ENCODE measurements around the gene PCBP2.
A peak's percentile ranks its signal among the peaks of the same experiment; 100 is the strongest.

The PCBP2 gene

DNA sequence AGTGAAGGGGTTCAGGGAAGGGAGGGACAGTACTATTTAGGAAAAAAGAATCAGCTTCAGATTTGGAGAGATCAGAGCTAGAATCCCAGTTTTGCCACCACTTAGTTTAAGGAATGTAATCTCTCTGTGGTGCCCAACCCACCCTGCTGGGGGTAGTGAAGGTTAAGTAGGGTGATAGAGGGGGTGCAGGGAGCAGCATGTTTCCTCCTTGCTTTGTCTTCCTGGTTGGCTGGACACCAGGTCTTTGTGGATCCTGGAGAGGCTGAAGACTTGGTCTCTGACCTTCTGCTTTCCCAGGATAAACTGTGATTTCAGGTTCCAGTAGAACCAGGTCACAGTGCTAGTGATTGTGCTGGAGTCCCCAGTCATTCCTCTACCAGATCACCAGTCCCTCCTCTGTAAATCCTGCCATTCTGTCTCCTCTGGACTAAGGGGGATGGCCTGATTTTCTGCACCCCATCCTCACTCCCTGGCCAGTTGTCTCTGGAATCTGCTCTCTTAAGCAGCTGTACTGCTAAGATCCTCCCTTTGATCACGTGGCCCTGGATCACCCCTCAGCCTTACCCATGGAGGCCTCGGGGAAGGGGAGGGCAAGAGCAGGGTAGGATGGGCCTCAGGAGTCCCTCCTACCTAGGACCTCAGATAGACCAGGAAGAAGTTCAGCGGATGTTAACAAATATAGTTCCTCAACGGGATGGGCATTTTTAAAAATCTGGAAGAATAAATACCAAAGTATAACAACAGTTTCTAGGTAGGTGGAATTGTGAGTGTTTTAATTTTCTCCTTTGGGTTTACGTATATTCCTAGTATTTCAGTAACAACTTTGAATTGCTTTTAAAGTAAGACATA, 44.2 kb downstream of the PCBP2 start:
- no peak for DNase-seq

DNA sequence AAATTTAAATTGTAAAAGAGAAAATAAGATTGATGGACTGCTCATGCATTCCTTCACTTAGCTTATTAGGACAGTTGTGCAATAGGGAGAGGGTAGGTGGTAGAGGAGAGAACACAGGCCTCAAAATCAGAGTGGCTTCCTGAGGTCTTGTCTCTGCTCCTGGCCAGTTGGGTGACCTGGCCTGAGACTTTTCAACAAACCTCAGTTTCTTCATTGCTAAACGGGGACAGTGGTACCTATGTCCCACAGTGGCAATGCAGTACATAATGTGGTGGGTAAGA, 44.8 kb downstream of the PCBP2 start:
- no peak for DNase-seq

GRCh38 chr12:53497461-53497860, 45.6 kb downstream of the PCBP2 start:
- DNase-seq = no peak

GRCh38 chr12:53498235-53498630, 46.3 kb downstream of the PCBP2 start:
- no peak for DNase-seq

- DNase-seq = no peak
These were observed 47.6 kb downstream of the PCBP2 start, which contains the start of gene MAP3K12 for GRCh38 chr12:53499266-53500141. MAP3K12 (minus strand) TSS chr12:53499458; CDS start chr12:53487391, 12,067 bp downstream.

DNA sequence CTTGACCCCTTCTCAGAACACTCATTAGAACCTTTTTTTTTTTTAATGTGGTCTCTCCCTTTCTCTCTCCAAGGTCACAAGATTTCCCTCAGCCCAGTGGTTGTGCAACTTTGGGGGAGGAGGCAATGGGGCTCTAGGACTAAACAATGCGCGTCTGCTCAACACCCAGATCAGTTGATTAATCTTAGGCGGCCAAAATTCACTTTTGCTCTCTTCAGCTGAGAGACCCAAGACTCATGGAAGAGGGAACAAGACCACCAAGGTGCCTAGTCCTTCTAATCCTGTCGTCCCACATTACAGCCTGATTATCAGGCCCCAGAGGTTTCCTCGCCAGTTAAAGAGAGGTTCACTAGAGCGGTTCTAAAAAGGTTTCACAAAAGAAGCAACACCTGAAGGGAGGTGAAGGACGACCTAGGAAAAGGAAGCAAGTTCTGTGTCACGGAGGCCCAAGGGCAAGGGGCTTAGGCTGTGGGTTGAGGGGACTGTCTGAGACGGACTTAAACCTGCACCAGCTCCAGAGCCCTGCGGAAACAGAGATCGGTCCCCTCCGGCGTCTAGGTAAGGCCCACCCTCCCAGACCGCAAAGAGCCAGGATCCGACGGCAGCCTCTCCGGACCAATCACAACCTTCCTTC, 48.4 kb downstream of the PCBP2 start:
- no peak for DNase-seq

GRCh38 chr12:53500776-53501614, 49.1 kb downstream of the PCBP2 start, which contains the start of gene TARBP2:
TARBP2 (plus strand) TSS chr12:53501283; CDS start chr12:53501409, 126 bp downstream.
- DNase-seq = peak; percentile 98

GRCh38 chr12:53501615-53502181, 49.8 kb downstream of the PCBP2 start:
- DNase-seq = no peak

DNA sequence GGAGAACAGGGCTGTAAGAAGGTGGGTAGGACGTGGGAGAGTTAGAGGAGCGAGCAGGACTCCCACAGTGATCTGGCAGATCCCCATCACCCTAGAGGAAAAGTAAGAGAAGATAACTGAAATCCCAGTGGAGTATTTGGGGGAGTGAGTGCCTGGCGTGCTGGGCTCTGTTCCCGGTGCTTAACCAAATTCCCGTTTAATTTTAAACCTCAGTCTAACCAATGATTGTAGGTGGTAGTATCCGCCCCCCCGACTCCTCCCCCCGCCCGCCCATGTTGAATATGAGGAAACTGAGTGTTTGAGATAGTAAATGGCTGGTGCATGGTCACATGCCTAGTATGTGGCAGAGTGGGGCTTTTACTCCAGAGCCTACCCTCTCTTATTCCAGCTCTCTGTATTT, 50.4 kb downstream of the PCBP2 start:
- DNase-seq = no peak

DNA sequence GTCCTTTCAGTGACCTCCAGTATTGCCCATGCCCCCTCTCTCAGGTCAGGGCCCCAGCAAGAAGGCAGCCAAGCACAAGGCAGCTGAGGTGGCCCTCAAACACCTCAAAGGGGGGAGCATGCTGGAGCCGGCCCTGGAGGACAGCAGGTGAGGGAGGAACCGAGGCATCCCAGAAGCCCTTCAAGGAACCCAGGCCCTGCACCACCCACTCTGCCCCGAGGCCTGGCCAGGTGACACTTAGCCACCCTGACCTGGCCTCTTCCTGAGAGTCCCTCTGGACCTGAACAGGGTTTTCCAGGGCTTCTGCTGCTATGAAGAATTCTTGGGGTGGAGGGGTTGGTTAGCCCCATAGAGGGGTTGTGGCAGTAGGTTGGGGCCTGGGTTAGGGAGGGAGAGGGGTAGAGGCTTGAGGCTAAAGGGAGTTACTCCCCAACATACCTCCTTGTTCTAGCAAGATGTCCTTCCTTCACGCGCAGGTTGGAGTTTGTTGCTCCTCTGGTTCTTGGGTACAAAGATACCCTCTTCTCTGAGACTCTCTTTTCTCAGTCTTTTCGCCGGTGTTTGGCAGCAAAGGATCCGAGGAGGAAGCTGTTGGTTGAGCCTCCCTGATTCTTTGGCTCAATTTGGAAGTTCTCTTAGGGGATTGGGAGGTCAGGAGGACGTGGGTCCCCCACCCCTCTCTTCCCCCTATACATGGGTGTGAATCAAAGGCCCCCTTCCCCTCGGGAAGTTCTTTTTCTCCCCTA, 51.3 kb downstream of the PCBP2 start:
- DNase-seq = no peak

DNA sequence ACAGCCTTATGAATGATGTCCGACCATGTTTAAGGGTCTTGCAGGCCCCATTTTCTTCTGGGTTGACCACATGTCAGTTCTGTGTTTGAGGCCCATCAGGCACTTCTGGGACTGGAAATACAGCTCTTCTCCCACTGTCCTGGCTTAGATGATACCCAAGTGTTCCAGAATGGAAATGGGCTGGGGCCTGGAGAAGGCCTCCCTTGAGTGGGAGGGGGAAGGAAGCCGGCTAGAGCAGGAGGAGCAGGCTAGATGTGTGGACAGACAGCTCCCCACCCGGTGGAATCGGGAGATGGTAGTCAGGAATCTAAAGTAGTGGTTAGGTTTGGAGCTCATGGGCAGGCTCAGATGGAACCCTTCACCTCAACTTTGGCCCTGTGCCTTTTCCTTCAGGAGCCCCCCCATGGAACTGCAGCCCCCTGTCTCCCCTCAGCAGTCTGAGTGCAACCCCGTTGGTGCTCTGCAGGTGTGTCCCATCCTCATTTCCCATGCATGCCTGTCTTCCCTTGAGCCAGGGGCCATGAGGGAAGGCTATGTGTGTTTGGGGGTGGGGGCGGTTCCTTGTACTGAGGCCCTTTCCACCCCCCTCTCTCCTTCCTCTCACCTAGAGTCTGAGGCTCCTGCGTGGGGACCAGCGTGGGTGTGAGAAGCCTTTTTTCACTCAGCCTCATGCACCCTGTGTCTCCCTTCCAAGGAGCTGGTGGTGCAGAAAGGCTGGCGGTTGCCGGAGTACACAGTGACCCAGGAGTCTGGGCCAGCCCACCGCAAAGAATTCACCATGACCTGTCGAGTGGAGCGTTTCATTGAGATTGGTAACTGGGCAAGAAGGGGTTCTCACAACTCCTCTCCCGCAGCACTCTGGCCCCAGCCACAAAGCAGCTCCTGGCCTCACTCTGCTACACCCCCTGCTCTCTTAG, 52.4 kb downstream of the PCBP2 start:
- no peak for DNase-seq

DNA sequence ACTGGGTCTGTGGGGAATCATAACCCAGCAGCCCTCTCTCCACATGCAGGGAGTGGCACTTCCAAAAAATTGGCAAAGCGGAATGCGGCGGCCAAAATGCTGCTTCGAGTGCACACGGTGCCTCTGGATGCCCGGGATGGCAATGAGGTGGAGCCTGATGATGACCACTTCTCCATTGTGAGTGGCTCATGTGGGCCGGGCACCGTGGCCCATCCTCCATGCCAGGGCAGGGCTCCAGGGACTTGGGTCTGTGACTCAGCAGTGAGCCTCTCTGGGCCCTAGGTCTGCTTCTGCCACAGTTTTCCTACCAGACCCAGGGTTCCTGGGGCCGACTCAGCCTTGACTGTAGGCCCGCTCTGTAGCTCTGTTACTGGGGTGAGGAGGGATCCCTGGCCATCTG, 53.2 kb downstream of the PCBP2 start:
- no peak for DNase-seq

- no peak for DNase-seq
These were observed 53.9 kb downstream of the PCBP2 start for GRCh38 chr12:53505555-53506449.

DNA sequence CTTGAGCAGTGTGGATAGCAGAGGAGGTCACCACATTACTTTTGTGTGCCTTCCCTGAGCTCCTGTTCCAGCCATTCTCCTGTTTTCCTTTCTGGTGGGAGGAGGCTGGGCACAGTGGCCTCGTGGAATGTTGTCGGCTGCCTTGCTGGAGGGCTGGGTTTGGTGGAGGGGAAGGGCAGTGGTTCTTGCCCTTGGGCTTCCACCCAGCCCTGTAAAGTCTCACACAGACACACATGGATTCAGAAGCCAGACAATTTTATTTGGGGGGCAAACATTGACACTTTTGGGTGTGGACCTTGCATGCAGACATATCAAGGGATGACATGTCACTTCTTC, 54.5 kb downstream of the PCBP2 start:
- DNase-seq = no peak

- DNase-seq = no peak
These were observed 55.1 kb downstream of the PCBP2 start, which contains the start of gene NPFF for GRCh38 chr12:53506881-53507602. NPFF (minus strand) TSS chr12:53507484; CDS start chr12:53507474, 10 bp downstream.

- no peak for DNase-seq
These were observed 55.6 kb downstream of the PCBP2 start for GRCh38 chr12:53507603-53507885.

DNA sequence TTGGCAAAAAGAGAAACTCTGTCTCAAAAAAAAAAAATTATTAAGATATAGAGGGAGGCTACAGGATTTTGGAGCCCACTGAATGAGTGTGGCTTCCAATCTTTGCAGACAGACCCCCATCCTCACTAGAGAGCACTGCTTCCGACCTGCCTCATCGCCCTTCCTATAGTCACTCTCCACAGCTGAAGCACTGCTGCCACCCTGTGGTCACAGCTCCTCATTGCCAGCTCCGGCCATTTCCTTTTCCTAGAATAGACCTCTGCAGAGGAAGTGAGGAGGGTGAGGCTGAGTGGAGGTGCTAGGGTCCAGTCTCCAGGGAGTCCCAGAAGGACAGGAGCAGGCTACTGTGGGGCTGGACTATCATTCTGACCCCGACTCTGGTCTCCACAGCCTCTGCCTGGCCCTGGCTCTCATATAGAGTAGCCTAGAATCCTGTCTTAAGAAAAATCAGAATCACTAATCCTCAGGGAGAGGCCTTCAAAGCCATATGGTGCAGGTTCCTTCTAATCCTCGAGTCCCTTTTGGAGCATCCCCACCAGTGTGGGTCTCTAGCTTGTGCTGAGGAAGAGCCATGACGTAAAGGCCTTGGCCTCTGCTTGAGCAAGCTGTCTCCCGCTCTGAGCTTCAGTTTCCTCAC, 56.8 kb downstream of the PCBP2 start:
- DNase-seq = no peak

- no peak for DNase-seq
These were observed 58.4 kb downstream of the PCBP2 start for GRCh38 chr12:53510181-53510812.
